ENCODE data around the gene ANKH.
"Not testable (repeated sequence)": the region's sequence is repeated elsewhere in the genome, so short reads cannot be mapped to it uniquely, and the experiment has no call there.

Gene ANKH

DNA sequence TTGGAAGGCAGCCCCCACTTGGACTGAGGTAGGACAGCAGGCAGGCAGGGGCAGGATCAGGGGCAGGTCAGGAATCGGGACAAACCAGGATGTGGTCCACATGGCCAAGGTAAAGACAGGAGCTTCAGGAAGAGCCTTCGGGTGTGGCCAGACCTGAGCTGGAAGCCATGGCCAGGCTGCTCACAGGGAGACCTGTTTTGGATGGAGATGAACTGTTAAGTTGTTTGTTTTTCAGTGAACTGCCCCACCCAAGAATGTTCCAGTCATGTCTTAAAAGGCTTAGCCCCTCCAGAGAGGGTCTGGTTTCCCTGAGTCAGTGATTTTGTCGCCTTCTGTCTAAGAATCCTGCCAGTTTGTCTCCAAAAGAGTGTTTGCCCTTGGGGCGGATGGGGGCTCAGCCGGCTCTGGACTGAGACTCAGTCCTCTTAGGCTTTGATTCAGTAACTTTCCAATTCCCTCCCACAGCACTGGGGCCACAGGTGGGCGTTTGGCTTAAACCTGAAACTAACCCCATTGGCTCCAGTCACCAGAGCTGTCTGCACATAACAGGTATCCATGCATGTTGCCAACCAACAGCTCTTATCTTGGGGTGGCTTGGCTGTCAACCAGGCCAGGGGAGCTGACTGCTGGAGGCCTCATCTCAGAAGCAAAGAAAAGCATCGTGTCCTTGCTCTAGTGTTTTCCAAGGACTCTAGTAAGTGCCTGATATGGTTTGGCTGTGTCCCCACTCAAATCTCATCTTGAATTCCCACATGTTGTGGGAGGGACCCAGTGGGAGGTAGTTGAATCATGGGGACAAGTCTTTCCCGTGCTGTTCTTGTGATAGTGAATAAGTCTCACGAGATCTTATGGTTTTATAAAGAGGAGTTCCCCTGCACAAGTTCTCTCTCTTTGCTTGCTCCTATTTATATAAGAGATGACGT is 11.3 kb upstream of the ANKH start:
- DNase-seq (ENCODE audit: low read depth), result no peak

- no peak for DNase-seq (ENCODE audit: low read depth)
Observed at GRCh38 chr5:14881826-14882225, 10.2 kb upstream of the ANKH start.

GRCh38 chr5:14880688-14881087 is 9.1 kb upstream of the ANKH start:
- no peak for DNase-seq (ENCODE audit: low read depth)

- DNase-seq (ENCODE audit: low read depth), result no peak
Observed at GRCh38 chr5:14879937-14880589, 8.5 kb upstream of the ANKH start.

DNA sequence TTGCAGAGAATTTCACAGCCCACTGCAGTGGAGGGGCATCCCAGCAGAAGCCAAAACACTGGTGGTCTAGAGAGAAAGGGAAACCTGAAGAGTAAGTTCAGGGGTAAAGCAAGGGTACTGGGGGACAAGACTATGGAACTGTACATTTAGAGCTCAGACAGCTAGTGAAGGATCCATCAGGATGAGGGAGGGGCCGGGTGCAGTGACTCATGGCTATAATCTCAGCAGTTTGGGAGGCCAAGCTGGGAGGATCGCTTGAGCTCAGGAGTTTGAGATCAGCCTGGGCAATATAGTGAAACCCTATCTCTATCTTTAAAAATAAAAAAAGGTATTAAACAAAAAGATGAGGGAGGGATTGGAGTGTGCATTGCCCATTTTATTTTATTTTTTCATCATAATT is 7.8 kb upstream of the ANKH start:
- no peak for DNase-seq (ENCODE audit: low read depth)

- DNase-seq (ENCODE audit: low read depth), result not testable (repeated sequence)
Observed at GRCh38 chr5:14878192-14878591, 6.6 kb upstream of the ANKH start.

- DNase-seq (ENCODE audit: low read depth), result no peak
Observed at GRCh38 chr5:14876095-14876494, 4.5 kb upstream of the ANKH start.

GRCh38 chr5:14873790-14874189 is 2.2 kb upstream of the ANKH start:
- DNase-seq (ENCODE audit: low read depth), result no peak

DNA sequence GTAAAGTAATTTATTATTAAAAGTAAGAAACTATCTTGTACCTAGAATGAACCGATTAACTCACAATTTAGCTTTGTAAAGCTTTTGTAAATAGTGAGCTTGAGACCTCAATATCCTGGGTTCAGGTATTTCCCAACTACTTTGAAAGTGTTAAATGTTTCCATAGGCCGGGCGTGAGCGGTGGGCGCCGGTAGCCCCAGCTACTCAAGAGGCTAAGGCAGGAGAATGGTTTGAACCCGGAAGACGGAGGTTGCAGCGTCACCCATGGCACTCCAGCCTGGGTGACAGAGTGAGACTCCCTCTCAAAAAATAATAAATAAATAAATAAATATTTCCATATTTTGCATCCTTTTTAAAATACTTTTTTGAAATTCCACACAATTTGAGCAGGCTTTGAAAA is 1.5 kb upstream of the ANKH start:
- no peak for DNase-seq (ENCODE audit: low read depth)

GRCh38 chr5:14872070-14872989 is 752 bp upstream of the ANKH start:
- DNase-seq (ENCODE audit: low read depth), result no peak

DNA sequence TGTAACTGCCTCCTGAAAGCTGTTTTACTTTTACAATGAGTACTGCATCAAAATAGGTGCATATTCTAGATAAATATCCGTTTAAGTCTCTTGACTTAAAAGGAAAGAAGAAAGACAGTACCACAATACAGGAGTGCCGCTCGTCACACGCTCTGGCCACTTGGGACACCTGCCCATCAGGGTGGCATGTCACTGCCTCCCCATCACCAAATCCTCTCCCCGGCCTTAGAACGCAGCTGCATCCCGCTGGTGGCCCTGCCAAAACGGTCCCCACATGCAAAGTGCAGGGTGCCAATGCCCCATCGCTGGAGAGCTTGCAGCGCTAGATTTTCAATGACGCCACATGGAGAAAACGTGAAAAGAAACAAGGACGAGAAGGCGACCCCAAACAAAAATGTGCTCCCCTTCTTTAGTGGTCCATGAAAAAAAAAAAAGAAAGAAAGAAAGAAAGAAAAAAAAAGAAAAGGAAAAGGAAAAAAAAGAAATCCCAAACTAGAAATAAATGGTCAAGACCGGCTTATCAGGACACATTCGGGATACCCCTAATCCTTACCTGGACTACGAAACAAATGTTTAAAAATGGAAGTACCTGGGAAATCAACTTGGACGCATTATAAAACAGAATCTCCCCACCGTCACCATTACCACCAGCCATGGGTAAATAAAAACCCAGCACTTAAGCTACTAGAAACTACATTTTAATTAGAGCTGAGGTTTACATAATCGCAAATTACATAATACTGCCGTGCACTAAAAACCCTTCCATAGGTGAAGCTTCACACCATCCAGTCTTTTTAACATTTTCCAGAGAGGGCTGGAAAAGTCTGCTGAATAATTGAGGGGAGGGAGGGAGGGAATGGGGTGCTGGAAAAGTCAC is 1.0 kb downstream of the ANKH start:
- no peak for DNase-seq (ENCODE audit: low read depth)

GRCh38 chr5:14869668-14870164 is 1.9 kb downstream of the ANKH start:
- no peak for DNase-seq (ENCODE audit: low read depth)

DNA sequence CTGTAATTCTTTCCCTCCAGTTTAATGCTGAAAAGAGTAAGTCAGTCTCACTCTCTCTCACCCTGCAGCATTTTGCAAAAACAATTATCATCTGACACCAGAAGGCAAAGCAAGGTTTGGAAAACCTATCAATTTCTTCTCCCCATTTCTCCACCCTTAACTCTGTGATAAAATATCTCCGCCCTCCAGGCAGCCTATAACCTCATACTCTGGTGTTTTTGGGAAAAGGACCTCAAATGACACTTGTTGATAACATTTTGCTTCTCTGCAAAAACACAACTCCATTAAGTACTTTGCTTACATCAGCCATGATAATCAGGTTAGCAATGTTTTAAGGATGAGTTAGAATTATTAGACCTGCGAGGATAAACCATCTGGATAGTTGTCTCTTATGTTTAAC is 2.3 kb downstream of the ANKH start:
- DNase-seq (ENCODE audit: low read depth), result no peak

DNA sequence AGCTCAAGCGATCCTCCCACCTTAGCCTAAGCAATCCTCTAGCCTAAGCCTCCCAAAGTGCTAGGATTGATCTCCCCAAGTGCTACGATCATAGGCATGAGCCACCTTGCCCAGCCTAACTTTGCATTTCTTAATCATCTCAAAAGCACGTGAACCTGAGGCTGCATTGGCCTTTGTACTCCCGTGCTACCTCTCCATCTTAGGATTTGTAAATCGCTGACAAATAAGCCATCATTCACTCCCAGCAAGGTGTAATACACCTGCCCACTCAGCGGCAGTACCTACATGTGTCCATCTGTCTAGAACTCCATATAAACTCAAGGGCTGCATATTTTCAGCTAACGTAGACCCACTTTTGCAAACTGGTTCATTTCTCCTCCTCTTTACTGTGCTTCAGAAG is 2.8 kb downstream of the ANKH start:
- no peak for DNase-seq (ENCODE audit: low read depth)

DNA sequence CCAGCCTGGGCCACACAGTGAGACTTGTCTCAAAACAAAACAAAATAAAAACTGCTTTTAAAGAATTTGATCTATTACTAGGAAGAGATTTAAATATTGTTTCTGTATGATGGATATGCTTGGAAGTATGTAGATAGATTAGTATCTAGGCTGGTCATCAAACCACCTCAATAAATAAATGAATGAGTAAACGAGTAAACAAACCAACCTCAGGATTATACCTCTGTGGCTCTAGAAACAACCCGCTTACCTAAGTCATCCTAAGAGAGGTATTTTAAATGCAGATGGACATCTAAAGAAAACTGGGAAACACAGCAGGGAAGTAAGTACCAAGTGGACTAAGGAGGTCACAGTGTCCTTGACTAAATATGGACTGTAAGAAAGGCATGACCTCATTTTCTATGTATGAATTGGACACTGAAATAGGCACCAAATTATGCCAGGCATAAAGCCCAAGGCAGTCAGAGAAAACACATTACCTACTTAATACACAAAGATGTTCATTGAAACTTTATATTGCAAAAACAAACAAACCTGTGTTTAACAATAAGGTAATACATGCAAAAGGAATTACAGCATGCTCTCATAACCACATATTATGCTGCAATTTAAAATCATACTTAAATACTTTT is 7.3 kb downstream of the ANKH start:
- DNase-seq (ENCODE audit: low read depth), result no peak

GRCh38 chr5:14863105-14863504 is 8.5 kb downstream of the ANKH start:
- DNase-seq (ENCODE audit: low read depth), result no peak

DNA sequence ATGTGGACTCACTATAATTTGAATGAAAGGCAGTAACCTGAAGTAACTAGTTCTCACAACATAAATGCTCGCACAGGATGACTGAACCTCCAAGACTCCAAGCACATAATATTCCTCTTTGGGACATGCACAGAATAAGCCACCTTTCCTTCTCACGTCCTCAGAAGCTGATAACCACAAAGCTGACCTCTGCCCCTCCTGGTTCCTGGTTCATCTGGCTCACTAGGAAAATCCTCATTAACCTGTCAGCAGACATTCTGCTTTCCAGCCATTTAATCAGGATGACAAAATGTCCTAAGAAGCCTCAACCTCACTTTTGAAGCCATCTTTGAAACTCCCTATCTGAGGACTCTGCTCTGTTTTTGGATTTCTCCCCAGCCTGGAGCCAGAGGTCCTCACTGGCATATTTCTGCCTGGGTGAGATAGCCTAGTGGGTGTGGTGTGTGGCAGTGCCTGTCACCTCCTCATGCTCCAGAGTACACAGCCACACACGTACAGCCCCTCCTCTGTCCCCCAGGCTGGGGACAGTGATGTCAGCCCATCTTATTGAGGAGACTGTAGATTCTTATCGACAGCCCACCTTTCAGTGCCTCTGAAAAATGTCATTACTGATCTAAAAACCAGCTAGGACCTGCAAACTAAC is 10.3 kb downstream of the ANKH start:
- DNase-seq (ENCODE audit: low read depth), result no peak

- no peak for DNase-seq (ENCODE audit: low read depth)
Observed at GRCh38 chr5:14859980-14860379, 11.6 kb downstream of the ANKH start.

DNA sequence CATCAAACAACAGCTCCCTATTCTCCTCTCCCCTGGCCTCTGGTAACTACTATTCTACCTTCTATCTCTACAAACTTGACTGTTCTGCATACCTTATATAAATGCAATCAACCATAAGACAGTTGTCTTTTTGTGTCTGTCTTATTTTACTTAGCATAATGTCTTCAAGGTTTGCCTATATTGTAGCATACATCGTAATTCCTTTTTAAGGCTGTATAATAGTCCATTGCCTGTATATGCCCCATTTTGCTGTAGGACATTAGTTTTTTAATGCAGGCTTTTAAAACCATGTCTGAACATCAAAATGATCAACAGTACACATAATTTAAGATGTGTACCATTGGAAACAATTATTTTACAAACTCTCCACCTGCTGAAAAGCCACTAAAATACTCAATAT is 12.4 kb downstream of the ANKH start:
- no peak for DNase-seq (ENCODE audit: low read depth)

DNA sequence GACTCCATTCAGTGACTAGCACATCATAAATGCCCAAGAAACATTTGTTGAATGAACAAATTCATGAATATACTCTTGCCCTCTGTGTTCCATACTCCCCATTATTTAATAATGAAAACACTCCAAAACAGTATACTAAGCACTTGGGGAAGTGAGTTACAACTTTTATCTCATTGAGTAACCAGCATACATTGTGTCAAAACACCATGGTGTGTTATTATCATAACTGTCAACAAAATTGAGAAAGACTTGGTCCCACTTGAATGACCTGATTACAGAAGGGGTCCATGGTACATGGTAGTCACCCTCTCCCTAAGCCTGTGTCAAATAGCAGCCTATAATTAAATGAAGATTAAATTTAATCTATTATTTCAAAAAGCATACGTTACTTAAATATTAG is 16.2 kb downstream of the ANKH start:
- no peak for DNase-seq (ENCODE audit: low read depth)

Measured in CMK (cell line).